GM23248 (cell line): ENCODE data around the gene FCN1.

ENCODE experiments used
- EZH2 ChIP-seq: fragments of 200-600 bp; sonication (generic); IDR thresholded peaks from 2 replicates; pipeline ENCODE4 v1.6.1; 2018; ENCODE audit warnings: antibody characterized with exemption, mild to moderate bottlenecking; ENCODE audit not compliant: insufficient read depth, poor library complexity, severe bottlenecking
- EZH2phosphoT487 ChIP-seq: fragments of 200-600 bp; sonication (generic); IDR thresholded peaks from 2 replicates; pipeline ENCODE4 v1.6.1; 2018; ENCODE audit warnings: antibody characterized with exemption, moderate library complexity, mild to moderate bottlenecking, low read depth; ENCODE audit not compliant: insufficient read depth

DNA sequence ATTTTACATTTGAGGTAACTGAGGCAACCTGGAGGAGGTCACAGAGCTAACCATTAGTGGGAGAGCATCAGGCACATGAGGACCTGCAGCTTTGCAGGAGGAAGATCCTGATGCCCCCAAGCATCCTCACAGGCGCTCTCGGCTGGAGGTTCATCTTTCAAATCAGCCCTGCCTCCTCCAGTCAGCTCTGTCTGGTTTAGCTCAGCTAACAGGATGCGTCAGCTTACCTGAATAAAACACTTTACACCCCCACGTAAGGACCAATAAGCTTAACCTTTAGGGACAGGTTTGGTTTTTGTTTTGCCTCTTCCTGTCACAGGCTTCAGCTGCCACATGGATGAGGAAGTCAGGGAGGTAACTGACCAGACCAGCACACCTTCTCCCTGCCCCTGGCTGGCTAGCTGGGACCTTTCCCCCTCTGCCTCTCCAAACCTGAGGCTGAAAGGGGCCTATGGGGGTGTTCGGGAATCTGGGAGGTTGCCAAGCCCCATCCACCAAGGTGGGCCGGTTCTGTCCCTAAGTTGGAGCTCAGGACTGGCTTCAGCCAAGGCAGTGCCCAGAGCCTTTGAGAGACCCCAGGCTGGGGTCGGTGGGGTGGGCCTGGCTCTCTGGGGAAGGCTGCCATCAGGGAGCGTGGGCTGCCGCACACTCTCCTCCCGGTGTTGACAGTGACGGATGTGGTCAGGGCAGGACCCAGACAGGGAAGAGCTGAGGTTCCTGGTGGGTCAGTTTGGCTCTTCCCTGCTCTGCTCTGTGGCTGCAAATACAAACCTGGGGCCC lies 20.0 kb upstream of the FCN1 start:
- no peak for TF ChIP-seq EZH2
- TF ChIP-seq EZH2phosphoT487 = no peak
